ENCODE measurements around the gene SHTN1.

DNA sequence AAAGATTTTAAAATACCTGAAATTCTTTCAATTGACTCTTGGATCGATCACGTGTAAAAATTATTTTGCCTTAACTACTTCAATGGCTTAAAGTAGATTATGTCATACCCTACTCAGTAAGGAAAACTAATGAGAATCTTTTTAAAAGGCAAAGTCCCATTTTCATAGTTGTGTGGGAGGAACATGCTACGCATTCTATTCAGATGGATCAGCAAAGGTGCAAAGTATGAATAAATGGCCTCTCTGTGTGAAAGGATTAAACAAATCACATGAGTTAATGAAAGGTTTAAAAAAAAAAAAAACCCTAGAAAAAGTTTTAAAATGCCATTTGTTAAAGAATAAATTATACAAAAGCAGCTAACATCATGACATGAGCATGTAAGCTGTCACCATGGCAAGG lies 78.6 kb downstream of the SHTN1 start:
- TF ChIP-seq, protein P1, sequence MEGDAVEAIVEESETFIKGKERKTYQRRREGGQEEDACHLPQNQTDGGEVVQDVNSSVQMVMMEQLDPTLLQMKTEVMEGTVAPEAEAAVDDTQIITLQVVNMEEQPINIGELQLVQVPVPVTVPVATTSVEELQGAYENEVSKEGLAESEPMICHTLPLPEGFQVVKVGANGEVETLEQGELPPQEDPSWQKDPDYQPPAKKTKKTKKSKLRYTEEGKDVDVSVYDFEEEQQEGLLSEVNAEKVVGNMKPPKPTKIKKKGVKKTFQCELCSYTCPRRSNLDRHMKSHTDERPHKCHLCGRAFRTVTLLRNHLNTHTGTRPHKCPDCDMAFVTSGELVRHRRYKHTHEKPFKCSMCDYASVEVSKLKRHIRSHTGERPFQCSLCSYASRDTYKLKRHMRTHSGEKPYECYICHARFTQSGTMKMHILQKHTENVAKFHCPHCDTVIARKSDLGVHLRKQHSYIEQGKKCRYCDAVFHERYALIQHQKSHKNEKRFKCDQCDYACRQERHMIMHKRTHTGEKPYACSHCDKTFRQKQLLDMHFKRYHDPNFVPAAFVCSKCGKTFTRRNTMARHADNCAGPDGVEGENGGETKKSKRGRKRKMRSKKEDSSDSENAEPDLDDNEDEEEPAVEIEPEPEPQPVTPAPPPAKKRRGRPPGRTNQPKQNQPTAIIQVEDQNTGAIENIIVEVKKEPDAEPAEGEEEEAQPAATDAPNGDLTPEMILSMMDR (IDR thresholded peaks at IDR 0.05): no peak
- TF ChIP-seq POLR2AphosphoS5 (IDR thresholded peaks at IDR 0.05): no peak

All from stomach (tissue), 4 donors.